Suprapubic skin (tissue), 3 donors: ENCODE results near the gene AUTS2.

ENCODE experiments used
- POLR2A ChIP-seq, 2 donors: fragments of 450-650 bp; IDR thresholded peaks; one replicate each; pipeline ENCODE4 v1.6.1; 2017; ENCODE audit warnings: antibody characterized with exemption in 2 of 2, mild to moderate bottlenecking in 2 of 2, moderate library complexity in 2 of 2
- TF ChIP-seq, protein P1 (sequence below), 2 donors: fragments of 200-600 bp in 1 of 2; fragments of 450-650 bp in 1 of 2; sonication (generic) in 1 of 2; IDR thresholded peaks; one replicate each; pipeline ENCODE4 v1.5.1; 2016 to 2019; ENCODE audit warnings: antibody characterized with exemption in 2 of 2, mild to moderate bottlenecking in 1 of 2, moderate library complexity in 1 of 2

DNA sequence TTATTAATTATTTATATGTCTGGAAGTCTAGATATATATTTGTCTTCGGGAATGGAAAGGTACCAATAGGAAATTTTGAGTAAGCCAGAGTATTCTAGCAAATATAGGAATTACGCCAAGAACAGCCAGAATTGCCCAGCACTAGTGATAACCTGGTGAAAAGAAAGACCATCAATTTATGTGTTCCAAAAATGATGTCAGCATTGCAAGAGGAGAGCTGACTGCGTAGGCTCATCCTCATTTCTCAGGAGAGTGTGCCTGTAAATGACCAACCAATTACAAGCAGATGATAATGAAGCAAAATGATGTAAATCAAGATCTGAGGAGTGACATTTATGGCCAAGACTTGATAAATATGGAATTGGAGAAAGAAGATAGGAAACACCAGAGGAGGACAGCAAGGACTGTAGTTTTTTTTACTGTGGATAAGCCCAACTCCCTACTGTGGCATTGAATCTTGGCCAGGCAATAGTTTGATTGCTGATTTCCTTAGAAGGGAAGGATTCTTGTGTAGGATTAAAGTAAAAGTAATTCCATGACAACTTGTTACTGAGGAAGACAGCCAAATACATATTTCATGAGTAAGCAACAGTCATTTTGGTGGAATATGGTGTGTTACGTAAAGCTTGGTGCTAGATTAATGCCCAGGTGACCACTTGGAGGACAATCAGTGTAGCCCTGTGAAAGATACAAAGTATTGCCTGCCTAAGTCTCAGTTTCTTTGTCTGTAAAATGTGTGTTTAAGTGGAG lies 590.8 kb downstream of the AUTS2 start:
- TF ChIP-seq, protein P1, sequence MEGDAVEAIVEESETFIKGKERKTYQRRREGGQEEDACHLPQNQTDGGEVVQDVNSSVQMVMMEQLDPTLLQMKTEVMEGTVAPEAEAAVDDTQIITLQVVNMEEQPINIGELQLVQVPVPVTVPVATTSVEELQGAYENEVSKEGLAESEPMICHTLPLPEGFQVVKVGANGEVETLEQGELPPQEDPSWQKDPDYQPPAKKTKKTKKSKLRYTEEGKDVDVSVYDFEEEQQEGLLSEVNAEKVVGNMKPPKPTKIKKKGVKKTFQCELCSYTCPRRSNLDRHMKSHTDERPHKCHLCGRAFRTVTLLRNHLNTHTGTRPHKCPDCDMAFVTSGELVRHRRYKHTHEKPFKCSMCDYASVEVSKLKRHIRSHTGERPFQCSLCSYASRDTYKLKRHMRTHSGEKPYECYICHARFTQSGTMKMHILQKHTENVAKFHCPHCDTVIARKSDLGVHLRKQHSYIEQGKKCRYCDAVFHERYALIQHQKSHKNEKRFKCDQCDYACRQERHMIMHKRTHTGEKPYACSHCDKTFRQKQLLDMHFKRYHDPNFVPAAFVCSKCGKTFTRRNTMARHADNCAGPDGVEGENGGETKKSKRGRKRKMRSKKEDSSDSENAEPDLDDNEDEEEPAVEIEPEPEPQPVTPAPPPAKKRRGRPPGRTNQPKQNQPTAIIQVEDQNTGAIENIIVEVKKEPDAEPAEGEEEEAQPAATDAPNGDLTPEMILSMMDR (IDR thresholded peaks at IDR 0.05): no peak
- TF ChIP-seq POLR2A (IDR thresholded peaks at IDR 0.05): no peak
